ENCODE data around the gene ZNF664.

ZNF664 gene

GRCh38 chr12:123972457-123973401, at the start of gene ZNF664, which contains the start of gene CCDC92:
Gene ZNF664 (plus strand): TSS chr12:123973215. CDS start chr12:124012145, 38,930 bp downstream.
Gene CCDC92 (minus strand): TSS chr12:123972831. CDS start chr12:123944305, 28,526 bp downstream.
- peak; percentile 91 for DNase-seq (ENCODE audit: low read depth)

GRCh38 chr12:123923927-123924326, 49.1 kb upstream of the ZNF664 start:
- no peak for DNase-seq (ENCODE audit: low read depth)

GRCh38 chr12:123924539-123924938, 48.5 kb upstream of the ZNF664 start:
- DNase-seq (ENCODE audit: low read depth) = no peak

GRCh38 chr12:123928274-123928865, 44.6 kb upstream of the ZNF664 start:
- DNase-seq (ENCODE audit: low read depth) = no peak

GRCh38 chr12:123928897-123929296, 44.1 kb upstream of the ZNF664 start:
- DNase-seq (ENCODE audit: low read depth) = no peak

GRCh38 chr12:123929946-123930583, 43.0 kb upstream of the ZNF664 start:
- no peak for DNase-seq (ENCODE audit: low read depth)

GRCh38 chr12:123931686-123932321, 41.2 kb upstream of the ZNF664 start:
- no peak for DNase-seq (ENCODE audit: low read depth)

GRCh38 chr12:123933214-123933613, 39.8 kb upstream of the ZNF664 start:
- no peak for DNase-seq (ENCODE audit: low read depth)

GRCh38 chr12:123934016-123934620, 38.9 kb upstream of the ZNF664 start:
- no peak for DNase-seq (ENCODE audit: low read depth)

- no peak for DNase-seq (ENCODE audit: low read depth)
Measured at GRCh38 chr12:123934829-123935228, 38.2 kb upstream of the ZNF664 start.

- DNase-seq (ENCODE audit: low read depth) = no peak
Measured at GRCh38 chr12:123935956-123936355, 37.1 kb upstream of the ZNF664 start.

- DNase-seq (ENCODE audit: low read depth) = no peak
Measured at GRCh38 chr12:123936471-123936870, 36.5 kb upstream of the ZNF664 start.

- no peak for DNase-seq (ENCODE audit: low read depth)
Measured at GRCh38 chr12:123936956-123937706, 35.9 kb upstream of the ZNF664 start.

GRCh38 chr12:123937707-123938591, 35.1 kb upstream of the ZNF664 start:
- no peak for DNase-seq (ENCODE audit: low read depth)

GRCh38 chr12:123938679-123939480, 34.1 kb upstream of the ZNF664 start:
- no peak for DNase-seq (ENCODE audit: low read depth)

- no peak for DNase-seq (ENCODE audit: low read depth)
Measured at GRCh38 chr12:123939716-123940626, 33.0 kb upstream of the ZNF664 start.

GRCh38 chr12:123940627-123940966, 32.4 kb upstream of the ZNF664 start:
- no peak for DNase-seq (ENCODE audit: low read depth)

GRCh38 chr12:123941000-123941399, 32.0 kb upstream of the ZNF664 start:
- DNase-seq (ENCODE audit: low read depth) = no peak
